Neural progenitor cell (in vitro differentiated cells): ENCODE measurements around the gene ARHGAP45. TPM values are rescaled to one million over a fixed set of nuclear protein-coding genes. Genes with fewer than 3 reads are reported as not detected.
A peak's percentile ranks its signal among the peaks of the same experiment; 100 is the strongest.

Source experiments
- DNase-seq: peaks from one replicate; pipeline ENCODE4 v3.0.0-alpha.2; 2016; ENCODE audit warnings: low spot score
- H2AFZ ChIP-seq: fragments of 200-600 bp; sonication (generic); replicated peaks from 2 replicates; pipeline ENCODE4 v1.6.1; 2016; ENCODE audit warnings: antibody characterized with exemption
- H3F3A ChIP-seq: fragments of 200-600 bp; sonication (generic); 2 replicates; pipeline ENCODE4 v1.6.1; 2016; ENCODE audit warnings: antibody characterized with exemption, low read depth
- H3K27ac ChIP-seq: fragments of 200-600 bp; sonication (generic); 2 replicates; pipeline ENCODE4 v1.5.1; 2016; ENCODE audit warnings: mild to moderate bottlenecking
- H3K27me3 ChIP-seq: fragments of 200-600 bp; sonication (generic); 2 replicates; pipeline ENCODE4 v1.6.1; 2016; ENCODE audit warnings: mild to moderate bottlenecking, moderate library complexity
- H3K36me3 ChIP-seq: fragments of 200-600 bp; sonication (generic); 2 replicates; pipeline ENCODE4 v1.5.1; 2016
- H3K4me1 ChIP-seq: fragments of 200-600 bp; sonication (generic); 2 replicates; pipeline ENCODE4 v1.6.1; 2016; ENCODE audit warnings: mixed run types
- H3K4me2 ChIP-seq: fragments of 200-600 bp; sonication (generic); 2 replicates; pipeline ENCODE4 v1.6.1; 2016
- H3K4me3 ChIP-seq: fragments of 200-600 bp; sonication (generic); 2 replicates; pipeline ENCODE4 v1.5.1; 2016
- H3K79me2 ChIP-seq: fragments of 200-600 bp; sonication (generic); 2 replicates; pipeline ENCODE4 v1.6.1; 2016; ENCODE audit warnings: low read depth
- H3K9ac ChIP-seq: fragments of 200-600 bp; sonication (generic); 2 replicates; pipeline ENCODE4 v1.6.1; 2016
- H3K9me3 ChIP-seq: fragments of 200-600 bp; sonication (generic); 2 replicates; pipeline ENCODE4 v1.5.1; 2016; ENCODE audit warnings: low read depth
- H4K20me1 ChIP-seq: fragments of 200-600 bp; sonication (generic); 2 replicates; pipeline ENCODE4 v1.6.1; 2016; ENCODE audit warnings: low read depth
- H3K27ac Mint-ChIP-seq: 3 replicates; pipeline ENCODE4 v1.8.0; 2021; ENCODE audit warnings: mixed read lengths
- H3K27me3 Mint-ChIP-seq: 2 replicates; pipeline ENCODE4 v1.8.0; 2022; ENCODE audit warnings: low read depth, mild to moderate bottlenecking, inconsistent platforms, moderate library complexity, mixed read lengths; ENCODE audit not compliant: insufficient read depth
- H3K36me3 Mint-ChIP-seq: 3 replicates; pipeline ENCODE4 v1.8.0; 2021; ENCODE audit warnings: mixed read lengths
- H3K4me1 Mint-ChIP-seq: 3 replicates; pipeline ENCODE4 v1.8.0; 2021; ENCODE audit warnings: mixed read lengths
- H3K4me3 Mint-ChIP-seq: 3 replicates; pipeline ENCODE4 v1.8.0; 2021; ENCODE audit warnings: mild to moderate bottlenecking, moderate library complexity, mixed read lengths
- H3K9me3 Mint-ChIP-seq: 3 replicates; pipeline ENCODE4 v1.8.0; 2020; ENCODE audit warnings: mixed read lengths
- CTCF ChIP-seq: fragments of 200-600 bp; sonication (generic); IDR thresholded peaks from 2 replicates; pipeline ENCODE4 v1.5.1; 2017; ENCODE audit warnings: antibody characterized with exemption, mild to moderate bottlenecking
- EZH2 ChIP-seq: fragments of 200-600 bp; sonication (generic); IDR thresholded peaks from 2 replicates; pipeline ENCODE4 v1.6.1; 2017; ENCODE audit warnings: antibody characterized with exemption, mild to moderate bottlenecking, moderate library complexity
- EZH2phosphoT487 ChIP-seq: fragments of 200-600 bp; sonication (generic); IDR thresholded peaks from 2 replicates; pipeline ENCODE4 v1.6.1; 2017; ENCODE audit warnings: antibody characterized with exemption
- total RNA-seq: library from RNA; depleted of rRNA; stranded (reverse); fragments of >200 nt; gene quantifications from 2 replicates; pipeline ENCODE4 v1.2.3, GENCODE V29; 2015; ENCODE audit warnings: low replicate concordance

The ARHGAP45 gene
- total RNA-seq, 1 donor from 2014 or later: 9.6 TPM

- H3K4me3 ChIP-seq: no peak overlapping the region
- H3K27ac Mint-ChIP-seq: no peak overlapping the region
- no peaks in the 10 kb centered on the region for H3K27me3 ChIP-seq
- H3K27ac ChIP-seq: no peak overlapping the region
- H3K9ac ChIP-seq: no peak overlapping the region
- peaks cover 7% of the 10 kb centered on the region for H3K27me3 Mint-ChIP-seq
- peaks cover 18% of the 10 kb centered on the region for H3K4me1 Mint-ChIP-seq
- no peaks in the 10 kb centered on the region for H3K9me3 ChIP-seq
- no peak for TF ChIP-seq EZH2
- no peak for TF ChIP-seq CTCF
- TF ChIP-seq EZH2phosphoT487: no peak
- no peak for DNase-seq
- no peaks in the 10 kb centered on the region for H3K9me3 Mint-ChIP-seq
- H3K4me3 Mint-ChIP-seq: peak overlapping the region; percentile 95
- H4K20me1 ChIP-seq: peaks cover 22% of the 10 kb centered on the region
- H3K79me2 ChIP-seq: peaks cover 26% of the 10 kb centered on the region
- H2AFZ ChIP-seq: no peak overlapping the region
- H3F3A ChIP-seq: no peaks in the 10 kb centered on the region
- peaks cover 4% of the 10 kb centered on the region for H3K4me1 ChIP-seq
- H3K4me2 ChIP-seq: peak overlapping the region; percentile 94
- H3K36me3 Mint-ChIP-seq: no peaks in the 10 kb centered on the region
- H3K36me3 ChIP-seq: no peaks in the 10 kb centered on the region
These were observed 26.4 kb downstream of the ARHGAP45 start for GRCh38 chr19:1093330-1093729.

- H3K4me1 Mint-ChIP-seq: peaks cover 20% of the 10 kb centered on the region
- Histone ChIP-seq H3K9ac (peak overlapping the region; percentile 92), H2AFZ (no peak overlapping the region), H3K79me2 (peaks cover 26% of the 10 kb centered on the region), H3K4me2 (peak overlapping the region; percentile 94), H3K36me3 (no peaks in the 10 kb centered on the region), H3F3A (no peaks in the 10 kb centered on the region), H3K4me3 (peak overlapping the region; percentile 79), H3K9me3 (no peaks in the 10 kb centered on the region), H3K4me1 (peaks cover 4% of the 10 kb centered on the region), H3K27ac (no peak overlapping the region), H4K20me1 (peaks cover 22% of the 10 kb centered on the region), H3K27me3 (no peaks in the 10 kb centered on the region)
- H3K36me3 Mint-ChIP-seq: no peaks in the 10 kb centered on the region
- peaks cover 9% of the 10 kb centered on the region for H3K27me3 Mint-ChIP-seq
- no peaks in the 10 kb centered on the region for H3K9me3 Mint-ChIP-seq
- DNase-seq: no peak
- H3K4me3 Mint-ChIP-seq: peak overlapping the region; percentile 95
- TF ChIP-seq EZH2 (no peak), EZH2phosphoT487 (no peak), CTCF (no peak)
- H3K27ac Mint-ChIP-seq: no peak overlapping the region
These were observed 27.0 kb downstream of the ARHGAP45 start for GRCh38 chr19:1093811-1094553.

- Mint-ChIP-seq H3K4me3 (peak overlapping the region; percentile 95), H3K27me3 (peaks cover 8% of the 10 kb centered on the region), H3K4me1 (peaks cover 20% of the 10 kb centered on the region), H3K9me3 (no peaks in the 10 kb centered on the region), H3K36me3 (no peaks in the 10 kb centered on the region), H3K27ac (no peak overlapping the region)
- Histone ChIP-seq H2AFZ (no peak overlapping the region), H3K4me1 (peaks cover 4% of the 10 kb centered on the region), H3K4me3 (peak overlapping the region; percentile 79), H3K27ac (no peak overlapping the region), H3K36me3 (no peaks in the 10 kb centered on the region), H3F3A (no peaks in the 10 kb centered on the region), H3K9ac (peak overlapping the region; percentile 92), H4K20me1 (peaks cover 22% of the 10 kb centered on the region), H3K9me3 (no peaks in the 10 kb centered on the region), H3K79me2 (peaks cover 26% of the 10 kb centered on the region), H3K27me3 (no peaks in the 10 kb centered on the region), H3K4me2 (peak overlapping the region; percentile 94)
- DNase-seq: no peak
- TF ChIP-seq EZH2 (no peak), CTCF (no peak), EZH2phosphoT487 (no peak)
These were observed 27.6 kb downstream of the ARHGAP45 start for GRCh38 chr19:1094655-1094977.
